OCI-LY3 (cell line): Measurements from ENCODE around the gene IBTK.

Experiments
- H2AFZ ChIP-seq: fragments of 200-600, 300-600 bp; shearing (Covaris generic); 2 replicates; pipeline ENCODE4 v1.6.0; 2014; ENCODE audit warnings: antibody characterized with exemption, low read depth, low read length
- H3K27ac ChIP-seq: fragments of 200-600, 300-600 bp; sonication (generic); 2 replicates; pipeline ENCODE4 v1.5.1; 2014; ENCODE audit warnings: mild to moderate bottlenecking, low read length, moderate library complexity, mixed read lengths
- H3K27me3 ChIP-seq: fragments of 200-600, 300-600 bp; sonication (generic); 2 replicates; pipeline ENCODE4 v1.6.1; 2014; ENCODE audit warnings: low read depth, low read length, mixed read lengths
- H3K36me3 ChIP-seq: fragments of 200-600, 300-600 bp; sonication (generic); replicated peaks from 2 replicates; pipeline ENCODE3; 2014; ENCODE audit warnings: low read depth, low read length, mixed read lengths
- H3K4me1 ChIP-seq: fragments of 300-600, 200-600 bp; sonication (generic); 2 replicates; pipeline ENCODE4 v1.6.1; 2014; ENCODE audit warnings: low read length, mixed read lengths
- H3K4me2 ChIP-seq: fragments of 200-600, 300-600 bp; sonication (generic); 2 replicates; pipeline ENCODE4 v1.6.1; 2014; ENCODE audit warnings: low read length, mixed read lengths
- H3K4me3 ChIP-seq: fragments of 300-600, 200-600 bp; sonication (generic); 2 replicates; pipeline ENCODE4 v1.5.1; 2014; ENCODE audit warnings: antibody characterized with exemption, mild to moderate bottlenecking, low read length, moderate library complexity
- H3K79me2 ChIP-seq: fragments of 300-600, 200-600 bp; shearing (Covaris generic); 2 replicates; pipeline ENCODE4 v1.6.1; 2014; ENCODE audit warnings: mild to moderate bottlenecking, low read length, mixed read lengths
- H3K9ac ChIP-seq: fragments of 300-600, 200-600 bp; shearing (Covaris generic); 2 replicates; pipeline ENCODE4 v1.6.0; 2014; ENCODE audit warnings: mild to moderate bottlenecking, low read length, moderate library complexity
- H3K9me3 ChIP-seq: fragments of 200-600, 300-600 bp; shearing (Covaris generic); 2 replicates; pipeline ENCODE4 v1.6.1; 2014; ENCODE audit warnings: low read length, mixed read lengths; ENCODE audit not compliant: insufficient read depth
- H4K20me1 ChIP-seq: fragments of 200-600, 300-600 bp; sonication (generic); 2 replicates; pipeline ENCODE4 v1.6.1; 2016; ENCODE audit warnings: low read length, mixed read lengths; ENCODE audit not compliant: insufficient read depth
- CTCF ChIP-seq: fragments of 200-600, 300-600 bp; sonication (generic); IDR thresholded peaks from 2 replicates; pipeline ENCODE4 v1.5.1; 2014; ENCODE audit warnings: antibody characterized with exemption, low read length, low read depth
- EZH2phosphoT487 ChIP-seq: fragments of 200-600 bp; shearing (Covaris generic); IDR thresholded peaks from 2 replicates; pipeline ENCODE4 v1.6.1; 2018; ENCODE audit warnings: antibody characterized with exemption, mixed run types, low read depth

IBTK gene

GRCh38 chr6:82275686-82276085 lies 28.1 kb upstream of the IBTK start:
- no peak overlapping the region for H3K27ac ChIP-seq
- TF ChIP-seq EZH2phosphoT487 (no peak), CTCF (no peak)
- no peak overlapping the region for H2AFZ ChIP-seq
- no peaks in the 10 kb centered on the region for H3K9me3 ChIP-seq
- no peak overlapping the region for H3K9ac ChIP-seq
- no peak overlapping the region for H3K4me2 ChIP-seq
- H3K79me2 ChIP-seq, result no peaks in the 10 kb centered on the region
- no peaks in the 10 kb centered on the region for H3K4me1 ChIP-seq
- H3K36me3 ChIP-seq, result no peaks in the 10 kb centered on the region
- no peaks in the 10 kb centered on the region for H3K27me3 ChIP-seq
- H4K20me1 ChIP-seq, result no peaks in the 10 kb centered on the region
- H3K4me3 ChIP-seq, result no peak overlapping the region

GRCh38 chr6:82273295-82273694 lies 25.8 kb upstream of the IBTK start:
- TF ChIP-seq EZH2phosphoT487 (no peak), CTCF (no peak)
- Histone ChIP-seq H2AFZ (no peak overlapping the region), H3K4me1 (0 out of 2 replicates have a peak, but pooled peaks cover 3% of the 10 kb centered on the region), H3K36me3 (no peaks in the 10 kb centered on the region), H3K4me3 (no peak overlapping the region), H3K4me2 (no peak overlapping the region), H3K9me3 (no peaks in the 10 kb centered on the region), H3K79me2 (no peaks in the 10 kb centered on the region), H4K20me1 (no peaks in the 10 kb centered on the region), H3K9ac (no peak overlapping the region), H3K27ac (no peak overlapping the region), H3K27me3 (no peaks in the 10 kb centered on the region)

GRCh38 chr6:82270881-82271635 lies 23.5 kb upstream of the IBTK start:
- Histone ChIP-seq H3K27me3 (no peaks in the 10 kb centered on the region), H3K4me1 (0 out of 2 replicates have a peak, but pooled peaks cover 3% of the 10 kb centered on the region), H3K9me3 (no peaks in the 10 kb centered on the region), H3K4me2 (no peak overlapping the region), H3K36me3 (no peaks in the 10 kb centered on the region), H3K9ac (no peak overlapping the region), H3K79me2 (no peaks in the 10 kb centered on the region), H4K20me1 (no peaks in the 10 kb centered on the region), H2AFZ (no peak overlapping the region), H3K27ac (no peak overlapping the region), H3K4me3 (no peak overlapping the region)
- TF ChIP-seq EZH2phosphoT487, result no peak
- peak; percentile 90 for TF ChIP-seq CTCF

- Histone ChIP-seq H3K27me3 (no peaks in the 10 kb centered on the region; the same call in 1 of the 2 replicates), H3K4me1 (0 out of 2 replicates have a peak, but pooled peaks cover 3% of the 10 kb centered on the region), H4K20me1 (no peaks in the 10 kb centered on the region), H3K4me3 (no peak overlapping the region), H3K4me2 (no peak overlapping the region), H3K36me3 (no peaks in the 10 kb centered on the region), H2AFZ (no peak overlapping the region), H3K9me3 (no peaks in the 10 kb centered on the region), H3K9ac (no peak overlapping the region), H3K79me2 (no peaks in the 10 kb centered on the region), H3K27ac (no peak overlapping the region)
- TF ChIP-seq CTCF (no peak), EZH2phosphoT487 (no peak)
These were observed 20.8 kb upstream of the IBTK start for GRCh38 chr6:82268301-82268846.
